Embryonic facial prominence (tissue), 1 donor: ENCODE measurements around the gene ASPHD2.
A peak's percentile ranks its signal among the peaks of the same experiment; 100 is the strongest.
"Not testable (repeated sequence)": the region's sequence is repeated elsewhere in the genome, so short reads cannot be mapped to it uniquely, and the experiment has no call there.

Source experiments
- DNase-seq: peaks from one replicate; pipeline ENCODE4 v3.0.0-alpha.2; 2016; ENCODE audit errors: extremely low spot score

Gene ASPHD2, protein sequence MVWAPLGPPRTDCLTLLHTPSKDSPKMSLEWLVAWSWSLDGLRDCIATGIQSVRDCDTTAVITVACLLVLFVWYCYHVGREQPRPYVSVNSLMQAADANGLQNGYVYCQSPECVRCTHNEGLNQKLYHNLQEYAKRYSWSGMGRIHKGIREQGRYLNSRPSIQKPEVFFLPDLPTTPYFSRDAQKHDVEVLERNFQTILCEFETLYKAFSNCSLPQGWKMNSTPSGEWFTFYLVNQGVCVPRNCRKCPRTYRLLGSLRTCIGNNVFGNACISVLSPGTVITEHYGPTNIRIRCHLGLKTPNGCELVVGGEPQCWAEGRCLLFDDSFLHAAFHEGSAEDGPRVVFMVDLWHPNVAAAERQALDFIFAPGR

GRCh38 chr22:26428515-26429457 lies at the start of gene ASPHD2:
TSS of gene ASPHD2 (plus strand) at chr22:26429260. CDS start at chr22:26433616, 4,356 bp downstream.
- DNase-seq = peak; percentile 61

DNA sequence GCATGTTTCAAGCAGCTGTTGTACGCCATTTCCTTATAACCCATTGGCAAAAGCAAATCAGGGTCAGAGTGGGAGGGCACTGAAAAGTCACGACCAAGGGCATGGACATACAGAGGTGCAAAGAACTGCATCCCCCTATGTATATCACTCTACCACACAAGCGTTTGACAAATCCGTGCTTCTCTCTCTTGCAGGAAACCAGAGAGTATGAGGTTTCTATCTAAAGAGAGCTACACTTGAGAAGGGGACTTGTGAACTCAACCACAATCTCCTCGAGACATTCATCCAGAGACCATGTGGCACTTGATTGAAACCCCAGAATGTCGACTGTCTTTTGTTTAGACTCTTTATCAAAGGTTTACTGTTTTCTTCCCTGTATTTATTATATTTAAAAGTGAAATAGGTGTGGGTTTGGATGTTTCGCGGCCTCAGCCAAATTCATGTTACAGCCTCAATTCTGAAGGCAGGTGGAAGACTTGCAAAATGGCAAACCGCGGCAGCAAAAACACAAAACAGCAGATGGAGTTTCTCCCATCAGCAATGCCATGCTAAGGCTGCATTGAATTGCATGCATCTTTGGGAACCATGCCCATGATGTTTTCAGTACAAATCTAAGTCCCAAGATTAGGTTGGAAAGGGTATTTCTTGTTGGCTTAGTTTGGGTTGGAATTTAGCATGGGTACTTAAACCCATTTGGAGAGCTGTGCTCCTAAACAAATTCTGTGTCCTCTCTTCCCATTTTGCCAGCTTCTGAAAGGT lies 48.8 kb upstream of the ASPHD2 start:
- DNase-seq = no peak

DNA sequence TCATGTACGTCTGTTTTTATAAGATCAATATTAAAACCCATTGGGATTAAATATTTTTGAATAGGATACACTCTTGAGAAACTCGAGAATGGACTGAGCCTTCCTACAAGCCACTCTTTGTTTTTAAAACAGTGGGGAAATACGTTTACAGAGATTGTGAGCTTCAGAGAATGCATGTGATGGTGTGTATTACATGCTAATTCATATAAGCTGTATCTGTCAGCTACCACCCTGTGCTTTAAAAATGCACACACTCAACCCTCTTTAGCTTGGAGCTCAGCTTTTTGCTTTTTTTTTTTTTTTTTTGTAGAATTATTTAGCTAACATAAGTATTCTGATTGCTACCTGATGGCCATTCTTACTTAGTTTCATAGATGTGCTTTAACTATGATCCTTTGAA lies 46.3 kb upstream of the ASPHD2 start:
- no peak for DNase-seq

- no peak for DNase-seq
These were observed 45.0 kb upstream of the ASPHD2 start for GRCh38 chr22:26383968-26384556.

DNA sequence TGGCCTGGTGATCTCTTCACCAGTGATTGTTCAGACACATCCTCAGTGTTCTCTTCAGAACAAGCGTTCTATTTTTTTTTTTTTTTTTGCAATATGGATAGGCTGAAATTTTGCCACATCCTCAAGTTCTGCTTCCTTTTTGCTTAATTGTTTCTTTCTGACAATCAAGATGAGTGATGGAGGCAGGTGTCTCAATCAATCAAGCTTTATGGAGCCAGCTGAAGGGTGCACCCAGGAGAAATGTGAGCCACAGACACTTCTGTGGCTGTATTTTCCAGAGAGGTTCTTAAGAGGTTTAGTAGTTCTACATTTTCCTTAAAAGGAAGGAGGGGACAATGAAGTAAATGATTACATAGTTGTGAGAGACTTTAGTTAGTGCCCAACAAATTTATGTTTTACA lies 43.9 kb upstream of the ASPHD2 start:
- DNase-seq = no peak

DNA sequence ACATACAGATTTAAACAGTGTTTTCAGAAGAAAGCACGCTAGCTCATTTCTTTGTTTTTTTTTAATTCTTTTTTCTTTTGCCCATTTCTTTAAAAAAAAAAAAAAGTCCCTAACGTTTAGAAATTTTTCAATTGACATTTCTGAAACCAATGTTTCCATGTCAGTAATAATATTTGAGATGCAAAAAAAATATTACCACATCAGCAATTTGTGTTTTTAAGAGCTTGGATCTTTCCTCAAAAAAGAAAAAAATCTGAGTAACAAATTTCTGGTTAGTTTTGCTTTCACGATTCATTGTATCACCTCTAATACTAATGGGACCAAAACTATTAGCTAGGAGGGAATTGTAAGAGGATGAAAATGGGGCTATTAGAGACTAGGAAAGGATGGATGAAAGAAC lies 39.9 kb upstream of the ASPHD2 start:
- no peak for DNase-seq

GRCh38 chr22:26391091-26391490 lies 38.0 kb upstream of the ASPHD2 start:
- no peak for DNase-seq

DNA sequence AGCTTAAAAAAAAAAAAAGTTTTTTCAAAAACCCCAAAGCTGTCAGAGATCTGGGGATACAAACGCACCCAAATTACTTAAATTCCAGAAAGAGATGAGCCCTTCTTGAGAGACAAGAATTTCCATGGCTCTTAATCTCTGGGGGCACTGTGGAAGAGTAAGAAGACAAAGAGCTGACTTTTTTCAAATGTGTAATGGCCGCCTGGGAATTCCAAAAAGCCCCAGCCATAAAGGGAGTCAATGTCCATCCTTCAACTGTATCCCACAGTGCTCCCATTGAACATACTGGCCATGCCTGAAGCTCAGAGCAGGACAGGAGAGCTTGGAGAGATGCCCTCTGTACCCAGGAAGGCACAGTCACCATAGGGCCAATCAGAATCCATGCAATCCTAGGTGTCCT lies 37.4 kb upstream of the ASPHD2 start:
- no peak for DNase-seq

DNA sequence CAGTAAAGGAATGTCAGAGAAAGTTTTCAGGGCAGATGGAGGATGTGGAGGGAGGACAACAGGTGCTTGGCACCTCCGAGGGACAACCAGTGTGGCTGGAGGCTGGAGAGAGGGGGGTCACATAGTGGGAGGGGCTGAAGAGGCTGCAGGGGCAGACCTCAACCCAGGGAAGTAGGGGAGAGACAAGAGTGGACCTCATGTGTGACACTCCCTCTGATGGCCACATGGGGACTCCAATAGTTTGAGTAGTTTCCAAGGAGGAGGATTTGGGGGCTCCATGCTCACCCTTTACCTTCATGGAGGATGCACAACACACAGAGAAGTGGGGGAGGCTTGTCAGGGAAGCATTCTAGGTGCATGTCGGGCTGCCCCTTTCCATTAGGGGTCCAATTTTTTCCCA lies 35.1 kb upstream of the ASPHD2 start:
- DNase-seq = no peak

DNA sequence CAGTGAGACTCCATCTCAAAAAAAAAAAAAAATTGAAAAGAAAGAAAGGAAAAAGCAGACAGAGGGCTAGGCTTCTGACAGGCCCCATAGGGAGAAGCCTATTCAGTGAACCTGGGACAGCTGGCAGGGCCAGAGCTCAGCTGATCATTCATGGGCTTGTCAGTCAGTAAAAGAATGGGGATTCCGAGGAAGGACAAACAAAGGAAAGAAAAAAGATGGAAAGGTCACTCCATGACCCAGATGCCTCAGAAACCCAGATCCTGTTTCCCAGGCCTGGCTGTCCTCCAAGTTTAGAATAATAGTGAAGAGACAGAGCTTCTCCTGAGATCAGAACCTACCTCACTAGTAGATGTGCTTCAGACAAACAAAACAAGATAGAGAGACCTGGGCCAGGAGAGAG lies 34.3 kb upstream of the ASPHD2 start:
- no peak for DNase-seq

DNA sequence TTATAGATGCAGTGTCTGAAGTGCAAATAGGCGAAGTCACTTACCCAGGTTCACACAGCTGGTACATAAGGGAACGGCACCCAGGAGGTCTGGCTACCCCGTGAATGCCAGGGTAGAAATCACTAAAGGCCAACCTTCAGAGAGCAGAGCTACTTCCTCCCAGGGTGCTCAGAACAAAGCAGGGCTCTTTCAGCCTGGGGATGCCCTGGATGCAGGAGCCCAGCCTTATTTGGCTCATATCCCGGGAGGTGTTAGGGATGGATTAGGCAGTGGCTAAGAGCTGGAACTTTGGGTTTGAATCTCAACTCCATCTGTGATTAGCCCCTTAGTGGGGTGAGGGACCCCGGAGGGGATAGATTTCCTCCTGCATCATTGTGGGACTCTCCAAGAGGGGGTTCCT lies 33.1 kb upstream of the ASPHD2 start:
- no peak for DNase-seq

DNA sequence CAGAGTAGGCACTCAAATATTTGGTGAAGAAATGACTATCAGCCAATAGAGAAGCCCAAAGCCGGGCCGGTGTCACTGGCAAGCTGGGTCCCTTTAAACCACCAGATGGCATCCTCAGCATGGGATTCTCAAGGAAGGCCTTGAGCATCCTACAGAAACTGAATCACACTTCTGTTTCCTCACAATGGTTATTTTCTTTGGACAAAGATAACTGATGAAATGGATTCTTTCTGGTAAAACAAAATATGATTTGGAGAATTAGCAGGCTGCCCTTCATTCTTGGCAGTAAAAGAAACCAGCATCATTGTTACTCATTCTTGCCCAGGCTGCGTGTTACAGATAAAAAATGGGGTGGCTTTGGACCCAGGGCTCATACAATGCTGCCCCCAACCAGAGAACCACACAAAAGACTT lies 30.3 kb upstream of the ASPHD2 start:
- no peak for DNase-seq

DNA sequence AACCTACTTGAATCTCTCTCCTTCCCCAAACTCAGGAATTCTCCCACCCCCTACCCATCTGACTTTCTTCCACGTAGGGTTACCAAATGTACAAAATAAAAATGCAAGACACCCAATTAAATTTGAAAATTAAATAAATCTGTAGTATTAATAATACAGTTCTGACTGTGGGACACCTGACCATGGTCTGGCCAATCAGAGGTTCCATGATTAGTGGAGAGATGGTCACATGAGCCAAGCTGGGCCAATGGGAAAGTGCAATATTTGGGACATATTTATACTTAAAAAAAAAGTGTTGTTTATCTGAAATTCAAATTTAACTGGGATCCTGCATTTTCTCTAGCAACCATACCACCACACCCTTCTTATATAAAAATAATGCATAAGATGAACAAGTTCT lies 29.8 kb upstream of the ASPHD2 start:
- no peak for DNase-seq

DNA sequence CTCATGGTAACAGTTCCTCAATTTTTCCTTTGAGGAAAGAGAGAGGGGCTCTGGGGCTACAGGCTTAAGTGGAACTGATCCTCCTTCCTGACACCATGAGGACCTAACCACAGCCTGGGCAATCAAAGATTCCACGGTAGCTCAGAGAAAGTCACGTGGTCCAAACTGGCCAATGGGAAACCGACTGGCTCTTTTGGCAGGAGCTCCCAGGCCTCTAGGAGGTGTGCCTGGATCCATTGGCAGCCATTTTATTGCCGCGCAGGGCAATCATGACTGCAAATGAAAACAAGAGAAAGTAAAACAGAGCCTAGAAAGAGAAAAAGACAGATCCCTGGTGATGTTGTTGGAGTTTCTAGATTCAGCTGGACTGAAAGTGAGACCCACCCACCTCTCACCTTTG lies 27.3 kb upstream of the ASPHD2 start:
- DNase-seq = no peak

- DNase-seq = no peak
These were observed 24.1 kb upstream of the ASPHD2 start for GRCh38 chr22:26404851-26405421.

DNA sequence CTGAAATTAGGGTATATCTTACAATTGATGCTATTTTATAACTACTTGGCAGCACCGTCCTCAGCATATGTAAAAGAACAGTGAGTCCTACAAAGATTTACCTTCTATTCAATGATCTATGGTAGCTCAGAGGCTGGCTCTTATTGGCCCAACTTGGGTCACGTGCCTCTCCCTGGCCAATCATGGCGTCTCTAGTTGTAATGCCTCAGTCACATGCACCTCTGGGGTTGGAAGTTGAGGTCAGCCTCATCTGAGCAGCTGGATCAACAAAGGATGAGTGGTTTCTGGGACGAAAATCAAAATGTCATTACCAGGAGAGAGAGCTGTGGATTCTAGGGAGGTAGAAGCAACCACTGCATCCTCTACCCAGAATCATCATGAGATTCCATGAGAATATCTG lies 22.9 kb upstream of the ASPHD2 start:
- no peak for DNase-seq

DNA sequence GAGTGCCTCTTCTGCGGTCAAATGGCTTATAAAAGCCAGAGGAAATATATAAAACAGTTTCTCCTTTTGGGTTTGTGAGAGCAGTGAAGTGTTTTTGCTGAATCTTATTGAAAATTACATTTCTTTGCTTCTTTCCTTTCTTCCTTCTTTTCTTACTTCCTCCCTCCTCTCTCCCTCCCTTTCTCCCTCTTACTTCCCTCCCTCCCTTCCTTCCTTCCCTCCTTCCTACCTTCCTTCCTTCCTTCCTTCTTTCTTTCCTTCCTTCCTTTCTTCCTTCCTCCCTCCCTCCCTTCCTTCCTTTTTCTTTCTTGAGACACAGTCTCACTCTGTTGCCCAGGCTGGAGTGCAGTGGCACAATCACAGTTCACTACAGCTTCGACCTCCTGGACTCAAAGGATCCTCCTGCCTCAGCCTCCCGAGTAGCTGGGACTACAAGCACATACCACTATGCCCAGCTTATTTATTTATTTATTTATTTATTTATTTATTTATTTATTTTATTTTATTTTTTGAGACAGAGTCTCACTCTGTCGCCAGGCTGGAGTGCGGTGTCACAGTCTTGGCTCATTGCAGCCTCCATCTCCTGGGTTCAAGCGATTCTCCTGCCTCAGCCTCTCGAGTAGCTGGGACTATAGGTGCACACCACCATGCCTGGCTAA lies 20.4 kb upstream of the ASPHD2 start:
- DNase-seq = not testable (repeated sequence)

- DNase-seq = no peak
These were observed 19.2 kb upstream of the ASPHD2 start for GRCh38 chr22:26409719-26410335.

GRCh38 chr22:26410386-26410785 lies 18.7 kb upstream of the ASPHD2 start:
- DNase-seq = no peak

DNA sequence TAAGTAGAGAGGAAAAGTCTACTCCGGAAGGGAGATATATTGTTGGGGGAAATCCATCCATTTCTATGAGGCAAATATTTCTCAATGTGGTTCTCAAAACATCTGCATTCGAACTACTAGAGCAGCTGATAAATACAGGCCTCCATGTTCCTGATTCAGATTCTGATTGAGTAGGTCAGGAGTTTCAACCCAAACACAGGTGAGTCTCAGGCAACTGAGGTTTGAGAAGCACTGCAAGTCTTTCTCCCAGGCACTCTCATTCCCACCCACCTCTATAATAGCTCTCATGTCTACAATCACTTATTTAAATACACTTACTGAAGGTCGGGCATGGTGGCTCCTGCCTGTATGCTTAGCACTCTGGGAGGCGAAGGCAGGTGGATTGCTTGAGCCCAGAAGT lies 14.7 kb upstream of the ASPHD2 start:
- no peak for DNase-seq
